Measurements from ENCODE around the gene BDKRB2. TPM values are rescaled to one million over a fixed set of nuclear protein-coding genes. Genes with fewer than 3 reads are reported as not detected.

The BDKRB2 gene
- total and polyA plus RNA-seq, 2 of the 8 experiments (the other 6 are each of a cell fraction or from before 2014, with no cell fraction given): 0.13 to 0.21 TPM

DNA sequence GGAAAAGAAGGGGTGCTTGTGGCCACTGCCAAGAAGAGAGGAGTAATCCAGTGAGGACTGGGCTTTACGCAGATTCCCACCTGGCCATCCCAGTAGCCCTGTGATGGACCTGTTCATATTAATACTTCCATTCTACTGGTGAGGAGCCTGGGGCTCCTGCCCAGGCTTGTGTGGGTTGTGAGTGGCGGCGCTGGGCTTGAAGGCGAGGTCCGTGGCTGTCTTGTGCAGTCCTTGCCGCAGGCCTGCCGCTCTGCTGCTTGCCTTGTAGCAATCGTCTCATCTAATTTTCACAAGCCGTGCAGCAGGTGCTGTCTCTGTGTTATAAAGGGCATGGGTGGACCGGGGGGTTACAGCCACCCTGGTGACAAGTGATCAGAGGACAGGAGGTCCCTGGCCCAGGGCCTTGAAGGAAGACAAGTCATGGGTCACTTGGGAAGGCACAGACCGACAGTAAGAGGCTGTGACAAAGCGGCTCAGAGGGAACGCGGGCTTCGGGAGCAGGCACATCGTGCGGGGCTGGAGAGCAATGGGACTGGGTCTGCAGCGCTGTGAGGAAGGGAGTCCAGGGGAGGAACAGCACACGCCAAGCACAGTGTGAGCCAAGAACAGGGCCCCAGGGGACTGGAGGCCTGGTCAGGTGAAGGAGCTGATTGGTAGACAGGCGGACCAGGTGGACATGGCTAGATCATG is 7.3 kb upstream of the BDKRB2 start:
- H3K4me3 ChIP-seq (ENCODE audit: extremely low read depth in 1 of 4, insufficient read depth in 2 of 4, low read depth in 3 of 4, low read length in 4 of 4): no peak overlapping the region
- no peak overlapping the region for H2BK20ac ChIP-seq (ENCODE audit: low read length)
- no peak overlapping the region for H2BK15ac ChIP-seq (ENCODE audit: low read length)
- H4K91ac ChIP-seq (replicated peaks; ENCODE audit: insufficient read length, low read length): peak overlapping the region; percentile 35
- H2BK120ac ChIP-seq (replicated peaks; ENCODE audit: low read depth, low read length): no peak overlapping the region
- no peaks in the 10 kb centered on the region for H4K20me1 ChIP-seq (replicated peaks in 1 of 2; ENCODE audit: control insufficient read depth in 1 of 2, insufficient read depth in 2 of 2, low read length in 2 of 2)
- no peak overlapping the region for H3K9ac ChIP-seq (replicated peaks in 1 of 4; ENCODE audit: extremely low read depth in 1 of 4, low read depth in 3 of 4, low read length in 3 of 4)
- no peak overlapping the region for H2BK5ac ChIP-seq (ENCODE audit: low read depth, low read length)
- H2AFZ ChIP-seq (ENCODE audit: low read length): no peak overlapping the region
- no peak overlapping the region for H3K23ac ChIP-seq (ENCODE audit: insufficient read length)
- no peaks in the 10 kb centered on the region for H3K36me3 ChIP-seq (ENCODE audit: control insufficient read depth in 2 of 4, insufficient read depth in 4 of 4, low read length in 3 of 4)
- WGBS, 2 experiments (ENCODE audit: extremely low coverage in 1 of 2, insufficient coverage in 1 of 2, insufficient read length in 1 of 2, insufficient replicate concordance in 2 of 2, low coverage in 1 of 2, low lambda C conversion rate in 2 of 2, missing lambda C conversion rate in 1 of 2): 93% methylated on average over 20 of the region's 20 CpGs; no CpG with 5 or more reads in 1 of the 2 experiments
- H4K8ac ChIP-seq (ENCODE audit: extremely low read depth, insufficient read depth, low read length): no peak overlapping the region
- CTCF ChIA-PET (ENCODE audit: partially characterized antibody): interaction anchor here (0.6 kb wide), 1 partner anchor 19 kb away, joined by 3 read pairs; no protein-coding TSS in a partner anchor
- TF ChIP-seq, protein P1, sequence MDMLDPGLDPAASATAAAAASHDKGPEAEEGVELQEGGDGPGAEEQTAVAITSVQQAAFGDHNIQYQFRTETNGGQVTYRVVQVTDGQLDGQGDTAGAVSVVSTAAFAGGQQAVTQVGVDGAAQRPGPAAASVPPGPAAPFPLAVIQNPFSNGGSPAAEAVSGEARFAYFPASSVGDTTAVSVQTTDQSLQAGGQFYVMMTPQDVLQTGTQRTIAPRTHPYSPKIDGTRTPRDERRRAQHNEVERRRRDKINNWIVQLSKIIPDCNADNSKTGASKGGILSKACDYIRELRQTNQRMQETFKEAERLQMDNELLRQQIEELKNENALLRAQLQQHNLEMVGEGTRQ (IDR thresholded peaks at IDR 0.05; ENCODE audit: low read length): no peak
- TF ChIP-seq POU5F1 (IDR thresholded peaks at IDR 0.05; ENCODE audit: low read depth, low read length) (no peak), TAF1 (IDR thresholded peaks at IDR 0.05; ENCODE audit: low read depth, low read length) (no peak), SAP30 (IDR thresholded peaks at IDR 0.05; ENCODE audit: insufficient read depth, insufficient replicate concordance, low read length) (no peak), TBP (IDR thresholded peaks at IDR 0.05; ENCODE audit: low read depth, low read length) (no peak), SP1 (IDR thresholded peaks at IDR 0.05; ENCODE audit: low read depth, low read length) (no peak), TEAD4 (IDR thresholded peaks at IDR 0.05; ENCODE audit: low read depth, low read length) (no peak)
- TF ChIP-seq, protein P2, sequence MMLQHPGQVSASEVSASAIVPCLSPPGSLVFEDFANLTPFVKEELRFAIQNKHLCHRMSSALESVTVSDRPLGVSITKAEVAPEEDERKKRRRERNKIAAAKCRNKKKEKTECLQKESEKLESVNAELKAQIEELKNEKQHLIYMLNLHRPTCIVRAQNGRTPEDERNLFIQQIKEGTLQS (IDR thresholded peaks at IDR 0.05; ENCODE audit: insufficient read depth, low read depth, low read length): no peak
- H3K18ac ChIP-seq (ENCODE audit: extremely low read depth, low read length): no peak overlapping the region
- POLR2A ChIA-PET (ENCODE audit: partially characterized antibody): no interaction called here
- no peak for FAIRE-seq
- H3K4ac ChIP-seq (replicated peaks; ENCODE audit: insufficient read length, low read depth, low read length): no peak overlapping the region
- no peaks in the 10 kb centered on the region for H3K23me2 ChIP-seq (ENCODE audit: low read depth, low read length)
- H3K4me1 ChIP-seq (replicated peaks in 1 of 4; ENCODE audit: control insufficient read depth in 3 of 4, insufficient read depth in 4 of 4, low read length in 3 of 4): peaks cover 0 to 15% (median 4%) of the 10 kb centered on the region in 4 experiments; a peak in 5 of 7 replicates
- H3K27ac ChIP-seq (ENCODE audit: low read depth, low read length): no peak overlapping the region
- H3K14ac ChIP-seq (ENCODE audit: insufficient read length): no peak overlapping the region
- peaks cover 0 to 2% (median 0%) of the 10 kb centered on the region in 4 experiments; a peak in 1 of 7 replicates for H3K27me3 ChIP-seq (replicated peaks in 1 of 4; ENCODE audit: control insufficient read depth in 3 of 4, extremely low read depth in 1 of 4, insufficient read depth in 3 of 4, low read length in 3 of 4)
- DNase-seq (ENCODE audit: low read depth in 1 of 2, low spot score in 2 of 2): no peak
- no peaks in the 10 kb centered on the region for H3K9me3 ChIP-seq (ENCODE audit: insufficient read depth in 2 of 2, low read depth in 1 of 2, low read length in 1 of 2)
- 0 out of 2 replicates have a peak overlapping the region, but pooled peaks have one; percentile 50 for H2BK12ac ChIP-seq (ENCODE audit: low read depth, low read length)
- no peaks in the 10 kb centered on the region for H3K79me2 ChIP-seq (ENCODE audit: control insufficient read depth in 1 of 2, insufficient read depth in 2 of 2, low read length in 2 of 2)
- no peaks in the 10 kb centered on the region for H3K79me1 ChIP-seq (ENCODE audit: low read depth, low read length)
- H3K4me2 ChIP-seq (ENCODE audit: insufficient read depth in 1 of 2, low read depth in 2 of 2, low read length in 2 of 2): no peak overlapping the region
- no peak overlapping the region for H2AK5ac ChIP-seq (ENCODE audit: low read depth, low read length)
- H4K5ac ChIP-seq (ENCODE audit: insufficient read length, low read depth, low read length): no peak overlapping the region
- no peak overlapping the region for H3K56ac ChIP-seq (replicated peaks; ENCODE audit: insufficient read length, low read depth, low read length)

Measured in H1 (cell line).